Nephron (organoid): Measurements from ENCODE around the gene PAM.

Experiments
- H3K27ac Mint-ChIP-seq, 3 experiments: 2 replicates each; pipeline ENCODE4 v1.8.0; 2020; ENCODE audit warnings: mixed read lengths in 3 of 3, mild to moderate bottlenecking in 2 of 3, moderate library complexity in 1 of 3
- H3K27me3 Mint-ChIP-seq: 2 replicates; pipeline ENCODE4 v1.8.0; 2021; ENCODE audit warnings: low read depth, mild to moderate bottlenecking, moderate library complexity, mixed read lengths
- H3K36me3 Mint-ChIP-seq: 2 replicates; pipeline ENCODE4 v1.8.0; 2020; ENCODE audit warnings: low read depth, mixed read lengths
- H3K4me1 Mint-ChIP-seq: 2 replicates; pipeline ENCODE4 v1.8.0; 2020; ENCODE audit warnings: mixed read lengths
- H3K4me3 Mint-ChIP-seq, 3 experiments: 2 replicates each; pipeline ENCODE4 v1.8.0; 2020; ENCODE audit warnings: mild to moderate bottlenecking in 3 of 3, mixed read lengths in 3 of 3, moderate library complexity in 2 of 3
- H3K9me3 Mint-ChIP-seq: 2 replicates; pipeline ENCODE4 v1.8.0; 2020; ENCODE audit warnings: mixed read lengths
- TF ChIP-seq, protein P1 (sequence below), 3 experiments: fragments of 200-600 bp; sonication (generic); IDR thresholded peaks; one replicate each; pipeline ENCODE4 v1.5.0; 2021; ENCODE audit warnings: antibody characterized with exemption in 3 of 3; ENCODE audit not compliant: unreplicated experiment in 3 of 3

The PAM gene

DNA sequence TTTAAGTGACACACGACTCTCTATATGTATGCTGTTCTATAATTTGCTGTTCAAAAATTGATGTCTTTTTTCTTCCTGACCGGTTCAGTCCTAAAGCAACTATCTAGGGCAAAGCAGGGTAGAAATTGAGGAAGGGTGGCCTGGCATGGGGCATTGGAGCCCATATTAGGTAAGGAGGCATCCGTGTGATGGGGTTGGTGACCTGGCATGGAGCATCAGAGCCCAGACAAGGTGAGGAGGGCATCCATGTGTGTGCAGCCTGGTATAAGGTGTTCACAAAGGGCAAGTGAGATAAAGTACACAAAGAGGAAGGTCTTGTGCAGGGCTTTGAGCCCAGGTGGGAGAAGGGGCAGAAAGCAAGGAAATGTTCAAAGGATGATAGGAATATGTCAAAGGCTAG is 104.9 kb downstream of the PAM start:
- H3K36me3 Mint-ChIP-seq, result no peaks in the 10 kb centered on the region
- TF ChIP-seq, protein P1, sequence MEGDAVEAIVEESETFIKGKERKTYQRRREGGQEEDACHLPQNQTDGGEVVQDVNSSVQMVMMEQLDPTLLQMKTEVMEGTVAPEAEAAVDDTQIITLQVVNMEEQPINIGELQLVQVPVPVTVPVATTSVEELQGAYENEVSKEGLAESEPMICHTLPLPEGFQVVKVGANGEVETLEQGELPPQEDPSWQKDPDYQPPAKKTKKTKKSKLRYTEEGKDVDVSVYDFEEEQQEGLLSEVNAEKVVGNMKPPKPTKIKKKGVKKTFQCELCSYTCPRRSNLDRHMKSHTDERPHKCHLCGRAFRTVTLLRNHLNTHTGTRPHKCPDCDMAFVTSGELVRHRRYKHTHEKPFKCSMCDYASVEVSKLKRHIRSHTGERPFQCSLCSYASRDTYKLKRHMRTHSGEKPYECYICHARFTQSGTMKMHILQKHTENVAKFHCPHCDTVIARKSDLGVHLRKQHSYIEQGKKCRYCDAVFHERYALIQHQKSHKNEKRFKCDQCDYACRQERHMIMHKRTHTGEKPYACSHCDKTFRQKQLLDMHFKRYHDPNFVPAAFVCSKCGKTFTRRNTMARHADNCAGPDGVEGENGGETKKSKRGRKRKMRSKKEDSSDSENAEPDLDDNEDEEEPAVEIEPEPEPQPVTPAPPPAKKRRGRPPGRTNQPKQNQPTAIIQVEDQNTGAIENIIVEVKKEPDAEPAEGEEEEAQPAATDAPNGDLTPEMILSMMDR (IDR thresholded peaks at IDR 0.05; ENCODE audit: unreplicated experiment in 3 of 3), result no peak
- no peaks in the 10 kb centered on the region for H3K9me3 Mint-ChIP-seq
- no peak overlapping the region for H3K27ac Mint-ChIP-seq
- no peaks in the 10 kb centered on the region for H3K27me3 Mint-ChIP-seq
- no peak overlapping the region for H3K4me3 Mint-ChIP-seq
- H3K4me1 Mint-ChIP-seq, result peaks cover 16% of the 10 kb centered on the region

DNA sequence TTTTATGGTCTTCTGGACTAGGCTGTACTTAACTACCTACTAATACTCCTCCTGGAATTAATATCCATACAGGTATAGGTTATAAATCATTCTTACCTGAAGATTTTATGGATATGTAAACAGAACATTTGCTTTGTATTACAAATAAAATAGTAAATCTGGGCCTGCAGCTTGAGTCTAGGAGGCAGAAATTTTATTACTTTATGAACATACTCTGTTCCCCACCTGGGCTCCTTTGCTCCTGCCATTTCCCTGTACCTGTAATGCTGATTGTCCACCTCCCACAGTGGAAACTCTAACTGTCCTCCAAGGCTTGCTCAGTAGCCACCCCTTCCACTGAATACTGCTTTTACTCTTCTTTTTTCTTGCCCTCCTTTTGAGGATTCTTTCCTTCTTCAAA is 108.0 kb downstream of the PAM start:
- Mint-ChIP-seq H3K27me3 (no peaks in the 10 kb centered on the region), H3K27ac (no peak overlapping the region), H3K4me3 (no peak overlapping the region), H3K9me3 (no peaks in the 10 kb centered on the region), H3K36me3 (no peaks in the 10 kb centered on the region), H3K4me1 (peaks cover 21% of the 10 kb centered on the region)
- TF ChIP-seq, protein P1 (IDR thresholded peaks at IDR 0.05; ENCODE audit: unreplicated experiment in 3 of 3), result no peak

DNA sequence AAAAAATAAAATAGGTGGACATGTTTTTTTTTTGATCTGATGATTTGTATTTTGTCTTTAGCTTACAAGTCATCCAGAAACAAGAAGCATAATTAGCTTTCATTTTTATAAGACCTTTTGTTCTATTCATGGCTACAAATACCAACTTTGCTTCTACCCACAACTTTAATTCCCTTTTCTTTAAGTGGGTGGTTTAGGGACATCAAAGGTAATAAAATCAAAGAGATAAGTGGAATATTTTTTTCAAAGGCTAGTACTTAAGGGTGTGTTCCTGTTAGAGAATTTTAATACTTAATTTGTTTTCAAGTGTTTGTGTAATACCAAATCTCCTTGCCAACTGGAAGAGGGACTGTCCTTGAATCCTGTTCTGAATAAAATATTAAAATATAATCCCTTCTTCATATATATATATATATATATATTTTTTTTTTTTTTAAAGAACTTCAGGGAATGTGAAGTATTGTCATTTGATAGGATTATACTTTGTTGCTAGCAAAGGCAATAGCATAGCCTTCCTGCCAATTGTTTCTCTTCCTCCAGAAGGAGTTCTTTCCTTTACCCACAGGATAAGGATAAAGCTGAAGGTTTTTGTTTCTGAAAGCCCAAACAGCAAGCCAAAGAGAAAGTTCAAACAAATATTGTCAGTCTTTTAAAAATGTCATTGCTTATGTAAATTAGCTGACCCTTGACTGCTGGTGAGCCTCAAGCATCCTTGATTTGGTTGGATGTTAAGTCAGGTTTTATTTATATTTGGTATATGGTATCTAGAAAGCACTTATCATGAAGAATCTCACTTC is 108.9 kb downstream of the PAM start:
- H3K36me3 Mint-ChIP-seq, result peaks cover under 1% of the 10 kb centered on the region
- no peaks in the 10 kb centered on the region for H3K9me3 Mint-ChIP-seq
- peaks cover 25% of the 10 kb centered on the region for H3K4me1 Mint-ChIP-seq
- no peaks in the 10 kb centered on the region for H3K27me3 Mint-ChIP-seq
- TF ChIP-seq, protein P1 (IDR thresholded peaks at IDR 0.05; ENCODE audit: unreplicated experiment in 3 of 3), result no peak
- H3K27ac Mint-ChIP-seq, result peak overlapping the region in 1 of 3 experiments; percentile 93
- H3K4me3 Mint-ChIP-seq, result peak overlapping the region in 1 of 3 experiments; percentile 64

DNA sequence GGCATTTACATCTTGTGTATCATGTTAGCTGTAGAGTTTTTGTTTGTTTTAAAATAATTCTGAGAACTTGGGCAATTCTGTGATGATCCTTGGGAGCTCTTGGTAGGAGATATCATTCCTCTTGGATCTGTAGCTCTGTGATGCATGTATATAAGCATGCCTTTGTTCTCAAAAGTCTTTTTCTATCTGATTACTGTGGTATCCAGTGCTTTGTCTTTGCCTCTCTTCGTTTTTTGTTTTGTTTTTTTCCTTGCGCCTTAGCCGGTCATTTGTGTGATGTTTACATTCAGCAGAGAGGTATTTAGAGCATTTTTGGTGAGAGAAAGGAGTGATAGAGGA is 110.0 kb downstream of the PAM start:
- Mint-ChIP-seq H3K27me3 (no peaks in the 10 kb centered on the region), H3K4me1 (peaks cover 25% of the 10 kb centered on the region), H3K36me3 (peaks cover 13% of the 10 kb centered on the region), H3K4me3 (peak overlapping the region; percentile 83 to 88 (median 87)), H3K9me3 (no peaks in the 10 kb centered on the region), H3K27ac (peak overlapping the region; percentile 93 to 95 (median 93))
- TF ChIP-seq, protein P1 (IDR thresholded peaks at IDR 0.05; ENCODE audit: unreplicated experiment in 3 of 3), result no peak

DNA sequence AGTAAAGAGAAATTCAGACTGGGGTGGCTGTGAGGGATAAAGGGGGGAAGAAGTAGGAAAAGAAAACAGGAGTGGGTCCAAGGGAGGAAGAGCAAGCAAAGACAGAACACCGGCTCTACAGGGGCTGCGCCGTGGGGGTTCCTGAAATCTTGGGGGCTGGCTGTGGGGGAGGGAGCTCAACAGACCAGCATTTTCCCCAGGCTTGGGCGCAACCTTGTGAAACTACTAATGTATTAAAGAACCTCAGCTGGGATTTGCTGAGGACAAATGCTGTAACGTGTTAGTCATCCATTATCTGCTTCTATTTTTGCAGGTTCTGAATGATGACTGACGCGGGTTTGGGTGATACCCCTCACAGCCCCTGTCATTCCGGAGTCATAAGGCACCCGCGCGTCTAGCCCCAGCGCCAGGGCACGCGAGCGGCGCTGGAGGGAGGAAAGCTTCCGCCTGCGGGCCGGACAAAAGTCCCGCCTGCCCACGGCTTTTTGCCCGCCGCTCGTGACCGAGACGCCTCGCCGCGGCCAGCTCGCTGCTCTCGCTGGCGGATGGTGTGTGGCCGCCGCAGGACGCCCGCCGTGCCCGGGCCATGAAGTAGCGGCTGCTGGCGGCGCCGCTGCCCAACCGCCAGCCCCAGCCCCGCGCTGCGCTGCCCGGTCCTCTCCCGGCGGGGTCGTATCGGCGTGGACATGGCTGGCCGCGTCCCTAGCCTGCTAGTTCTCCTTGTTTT is 110.6 kb downstream of the PAM start:
- H3K27ac Mint-ChIP-seq, result peak overlapping the region; percentile 93 to 95 (median 93)
- peaks cover 14% of the 10 kb centered on the region for H3K36me3 Mint-ChIP-seq
- no peaks in the 10 kb centered on the region for H3K27me3 Mint-ChIP-seq
- TF ChIP-seq, protein P1 (IDR thresholded peaks at IDR 0.05; ENCODE audit: unreplicated experiment in 3 of 3), result no peak
- H3K4me3 Mint-ChIP-seq, result peak overlapping the region; percentile 83 to 88 (median 87)
- no peaks in the 10 kb centered on the region for H3K9me3 Mint-ChIP-seq
- peaks cover 25% of the 10 kb centered on the region for H3K4me1 Mint-ChIP-seq
